GM19455 (cell line): ENCODE data around the gene DHH.

Experiments used
- ATAC-seq: cut with Tn5 transposase; IDR thresholded peaks from one replicate; pipeline ENCODE4 v1.9.1; 2021; ENCODE audit not compliant: unreplicated experiment

Gene DHH

GRCh38 chr12:49109641-49110463 is 15.3 kb upstream of the DHH start:
- ATAC-seq: no peak

DNA sequence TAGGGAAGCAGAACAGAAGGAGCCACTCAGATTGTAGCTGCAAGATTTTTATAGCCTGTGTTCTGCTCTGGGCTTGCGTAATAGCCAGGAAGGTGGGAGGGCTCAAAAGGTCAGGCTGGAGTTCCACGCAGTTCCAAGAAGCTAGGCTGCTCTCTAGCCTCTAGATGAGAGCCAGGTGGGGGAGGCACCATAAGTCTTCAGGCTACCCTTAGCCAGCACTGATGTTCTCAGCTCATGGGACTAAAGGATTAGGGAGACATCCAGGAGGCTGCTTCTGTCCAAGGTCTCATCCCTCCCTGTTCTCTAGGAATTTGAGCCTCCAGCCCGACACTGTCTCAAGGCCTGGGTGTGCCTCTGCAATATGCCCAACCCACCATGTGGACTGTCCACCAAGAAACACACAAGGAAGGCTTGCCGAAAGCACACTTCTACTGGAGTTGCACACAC is 14.4 kb upstream of the DHH start:
- no peak for ATAC-seq

DNA sequence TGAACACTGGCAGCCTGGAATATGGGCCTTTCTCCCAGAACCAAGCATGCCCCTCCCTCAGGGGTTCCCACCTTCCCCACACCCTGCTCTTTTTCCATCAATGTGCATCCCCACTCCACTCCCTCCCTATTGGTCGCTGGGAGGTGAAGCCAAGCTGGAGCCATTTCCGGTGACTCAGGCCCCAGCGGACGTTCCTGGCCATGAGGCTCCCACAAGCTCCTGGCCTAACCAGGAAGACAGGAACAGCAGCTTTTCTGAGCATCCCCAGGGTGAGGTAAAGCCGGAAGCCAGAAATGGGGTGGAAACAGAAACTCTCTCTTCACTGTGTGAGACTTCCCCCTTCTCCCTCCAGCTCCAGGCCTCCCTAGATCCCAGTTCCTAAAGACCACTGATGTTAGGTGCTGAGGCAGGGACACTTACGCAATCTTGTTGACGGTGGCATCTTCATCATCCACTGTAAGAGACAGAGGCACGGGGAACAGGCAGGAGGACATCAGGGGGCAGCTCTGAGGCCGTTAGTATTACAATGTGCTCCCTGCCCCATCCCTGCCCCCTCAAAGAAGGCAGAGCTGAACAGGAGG is 11.0 kb upstream of the DHH start:
- ATAC-seq: no peak

- ATAC-seq: no peak
Observed at GRCh38 chr12:49104822-49105221, 10.2 kb upstream of the DHH start.

- ATAC-seq: no peak
Observed at GRCh38 chr12:49100380-49100779, 5.8 kb upstream of the DHH start.

DNA sequence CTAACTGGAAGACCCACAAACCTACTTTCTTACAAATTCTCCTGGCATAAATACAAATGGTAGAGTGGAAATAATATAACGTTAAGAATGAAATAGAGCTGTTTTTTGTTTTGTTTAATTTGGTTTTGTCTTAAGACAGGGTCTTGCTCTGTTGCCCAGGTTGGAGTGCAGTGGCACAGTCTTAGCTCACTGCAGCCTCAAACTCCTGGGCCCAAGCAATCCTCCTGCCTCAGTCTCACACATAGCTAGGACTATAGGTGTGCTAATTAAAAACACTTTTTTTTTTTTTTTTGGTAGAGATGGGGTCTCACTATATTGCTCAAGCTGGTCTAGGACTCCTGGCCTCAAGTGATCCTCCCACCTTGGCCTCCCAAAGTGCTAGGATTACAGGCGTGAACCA is 4.1 kb upstream of the DHH start:
- ATAC-seq: no peak

DNA sequence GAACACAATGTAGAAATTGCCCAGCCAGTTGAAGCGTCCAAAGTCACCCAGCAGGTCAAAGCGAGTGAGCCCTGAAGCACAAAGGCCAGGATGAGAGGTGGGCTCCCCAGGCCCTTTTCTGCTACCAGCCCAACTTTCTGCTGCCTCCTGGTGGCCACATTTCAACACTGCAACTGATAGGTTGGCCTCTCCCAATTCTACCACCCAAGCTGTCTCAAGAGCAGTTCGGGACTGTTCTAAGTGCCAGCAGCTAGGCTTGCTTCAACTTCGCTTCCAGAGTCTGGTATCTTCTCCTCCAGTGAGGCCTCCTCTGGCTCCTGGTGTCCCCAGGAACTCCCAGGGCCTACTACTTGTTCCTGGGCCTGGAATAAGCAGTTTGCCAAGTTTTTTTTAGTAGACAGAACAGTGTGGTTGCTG is 3.4 kb upstream of the DHH start:
- no peak for ATAC-seq

- no peak for ATAC-seq
Observed at GRCh38 chr12:49097381-49097780, 2.8 kb upstream of the DHH start.

DNA sequence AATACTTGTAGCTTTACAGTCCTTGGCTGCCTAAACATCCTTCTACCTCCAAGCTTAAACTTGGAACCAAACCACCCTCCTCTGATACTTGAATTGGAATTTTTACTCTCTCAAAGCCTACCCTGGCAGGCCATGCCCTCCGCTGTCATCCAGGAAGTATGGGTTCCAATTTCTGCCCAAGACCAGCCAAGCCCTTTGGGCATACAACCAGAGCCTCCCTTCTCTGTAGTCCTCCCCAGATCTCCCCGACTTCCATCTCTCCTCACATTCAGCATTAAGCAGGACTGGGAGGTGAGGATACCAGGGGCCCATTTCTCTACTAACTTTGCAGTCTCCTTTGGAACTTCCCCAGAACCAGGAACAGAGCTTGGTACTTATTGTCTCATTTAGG is 369 bp upstream of the DHH start:
- no peak for ATAC-seq

- no peak for ATAC-seq
Observed at GRCh38 chr12:49093792-49094159, 825 bp downstream of the DHH start.

- no peak for ATAC-seq
Observed at GRCh38 chr12:49092816-49093406, 1.7 kb downstream of the DHH start.

DNA sequence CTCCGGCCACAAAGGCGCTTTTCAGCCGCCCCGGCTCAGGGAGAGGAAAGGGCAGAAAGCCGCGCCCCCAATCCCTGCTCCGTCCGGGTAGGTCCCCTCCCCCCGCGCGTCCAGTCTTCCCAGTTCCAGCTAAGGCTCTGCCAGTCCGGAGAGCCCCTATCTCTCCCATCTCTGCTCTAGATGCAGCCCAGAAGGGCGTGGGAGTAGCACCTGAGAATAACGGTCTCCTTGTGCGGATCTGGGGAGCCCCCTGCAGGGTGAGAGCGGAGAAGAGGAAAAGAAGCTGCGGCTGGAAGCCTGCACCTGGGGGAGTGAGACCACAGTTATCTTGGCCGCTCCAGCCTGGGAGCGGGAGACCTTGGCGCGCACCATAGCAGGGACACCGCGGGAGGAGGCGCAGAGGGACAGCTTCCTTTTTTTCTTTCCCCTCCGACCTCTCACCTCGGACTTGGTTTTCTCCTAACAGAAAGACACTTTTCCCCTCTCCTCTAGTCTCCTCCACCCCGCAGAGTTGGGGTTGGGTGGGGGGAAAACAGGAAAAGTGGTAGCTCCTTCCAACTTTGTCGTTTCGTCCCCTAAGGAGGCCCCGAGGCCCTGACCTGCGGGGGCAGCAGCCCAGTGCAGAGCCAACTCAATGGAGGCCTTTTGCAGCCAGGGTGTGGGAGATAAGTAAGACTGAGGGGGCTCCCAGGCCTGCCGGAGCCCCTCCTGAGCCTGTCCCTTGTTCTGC is 2.4 kb downstream of the DHH start:
- ATAC-seq: no peak

- no peak for ATAC-seq
Observed at GRCh38 chr12:49091836-49092085, 2.8 kb downstream of the DHH start.

DNA sequence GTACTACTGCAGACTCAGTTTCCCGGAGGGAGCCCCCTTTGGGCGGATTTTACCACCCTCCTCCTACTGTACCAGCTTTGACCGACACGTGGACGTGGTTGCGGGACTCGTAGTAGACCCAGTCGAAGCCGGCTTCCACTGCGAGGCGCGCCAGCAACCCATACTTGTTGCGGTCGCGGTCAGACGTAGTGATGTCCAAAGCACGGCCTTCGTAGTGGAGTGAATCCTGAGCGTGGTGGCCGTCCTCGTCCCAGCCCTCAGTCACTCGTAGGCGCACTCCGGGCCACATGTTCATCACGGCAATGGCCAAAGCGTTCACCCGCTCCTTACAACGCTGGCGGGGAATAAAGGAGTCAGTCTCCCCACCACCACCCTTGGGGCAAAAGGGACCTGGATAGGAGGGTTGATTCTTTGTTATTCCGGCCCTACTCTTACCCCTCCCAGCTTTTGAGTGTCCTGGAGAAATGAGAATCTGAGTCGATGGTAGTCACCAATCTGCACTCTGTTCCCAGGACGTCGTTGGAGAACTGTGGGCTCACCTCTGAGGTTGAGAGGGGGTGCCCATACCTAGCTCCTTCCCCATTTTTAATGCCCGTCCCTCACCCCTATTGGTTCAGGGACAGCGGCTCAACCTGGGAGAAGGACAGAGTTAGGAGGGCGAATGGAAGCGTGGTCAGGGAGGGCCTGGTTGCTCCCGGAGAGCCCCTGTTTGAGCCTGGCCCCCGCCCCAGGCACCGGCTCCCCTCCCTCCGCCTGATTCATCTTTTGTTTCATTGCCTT is 3.4 kb downstream of the DHH start:
- ATAC-seq: no peak

DNA sequence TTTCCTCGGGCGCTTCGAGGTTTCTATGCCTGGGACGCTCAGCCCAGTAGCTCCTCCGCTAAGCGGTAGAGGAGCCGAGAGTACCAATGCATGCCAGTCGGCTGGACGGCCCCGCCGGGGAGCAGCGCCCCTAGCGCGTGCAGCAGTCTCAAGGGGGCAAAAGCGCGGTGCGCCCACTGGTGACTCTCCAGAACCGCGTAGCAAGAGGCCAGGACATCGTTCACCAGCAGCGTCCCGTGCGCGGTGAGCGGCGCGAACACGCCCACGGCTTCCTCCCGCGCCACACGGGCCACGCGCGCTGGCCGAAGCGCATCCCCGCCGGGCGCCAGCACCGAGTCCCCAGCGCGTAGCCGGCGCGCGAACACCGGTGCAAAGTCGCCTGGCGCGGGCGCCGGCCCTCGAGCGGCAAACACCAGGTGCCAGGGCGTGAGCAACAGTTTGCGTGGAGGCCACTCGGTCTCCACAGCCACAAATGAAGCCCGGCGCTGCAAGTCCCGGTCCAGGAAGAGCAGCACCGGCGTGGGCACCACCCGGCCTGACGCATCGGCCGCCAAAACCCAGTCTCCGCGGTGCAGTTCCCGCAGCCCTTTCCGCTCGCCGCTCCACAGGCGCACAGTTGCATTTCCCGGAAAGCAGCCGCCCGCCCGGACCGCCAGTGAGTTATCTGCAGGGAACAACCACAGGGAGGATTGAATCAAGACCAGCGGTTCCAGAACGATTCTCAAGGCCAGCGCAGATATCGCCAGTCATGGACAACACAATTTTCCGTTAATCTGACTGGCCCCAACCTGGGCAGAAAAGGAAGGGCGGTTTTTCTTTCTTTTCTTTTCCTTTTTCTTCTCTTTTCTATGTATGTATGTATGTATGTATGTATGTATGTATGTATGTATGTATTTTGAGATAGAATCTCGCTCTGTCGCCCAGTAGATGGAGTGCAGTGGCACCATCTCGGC is 4.5 kb downstream of the DHH start:
- no peak for ATAC-seq

GRCh38 chr12:49088932-49089330 is 5.7 kb downstream of the DHH start:
- ATAC-seq: no peak

DNA sequence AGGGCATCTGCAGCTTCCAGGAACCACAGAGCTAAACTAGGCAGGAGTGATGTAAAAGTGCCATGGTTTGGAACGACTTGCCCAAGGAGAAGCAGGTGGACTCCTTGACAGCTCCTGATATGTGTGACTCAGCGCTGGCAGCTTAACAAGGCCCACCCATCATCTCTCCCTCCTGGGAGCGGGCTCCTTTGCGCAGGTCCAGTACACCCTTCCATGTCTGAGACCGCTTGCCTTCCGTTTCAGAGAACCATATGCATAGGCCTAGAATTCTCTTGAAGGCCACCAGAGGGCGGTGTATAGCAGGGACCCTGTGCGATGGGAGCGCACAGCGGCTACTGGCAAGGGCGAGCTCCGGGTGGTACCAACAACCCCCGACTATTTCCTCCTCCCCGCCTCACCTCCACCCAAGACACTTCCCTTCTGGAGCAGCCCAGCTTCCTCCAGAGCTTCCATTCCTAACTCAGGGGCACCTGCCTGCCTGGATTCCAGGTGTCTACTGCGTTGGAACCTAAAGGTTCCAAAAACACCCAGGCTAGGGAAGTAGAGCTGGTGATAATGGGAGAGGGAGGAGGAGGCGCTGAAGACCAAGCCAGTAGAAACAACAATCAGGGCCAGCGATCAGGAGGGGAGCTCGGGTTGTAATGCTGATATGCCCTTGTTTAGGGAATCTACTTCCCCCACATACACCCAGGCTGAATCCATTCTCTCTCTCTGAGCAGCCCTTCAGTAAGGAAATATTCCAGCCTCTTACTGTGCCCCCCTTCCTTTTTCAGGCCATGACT is 6.3 kb downstream of the DHH start:
- ATAC-seq: no peak

DNA sequence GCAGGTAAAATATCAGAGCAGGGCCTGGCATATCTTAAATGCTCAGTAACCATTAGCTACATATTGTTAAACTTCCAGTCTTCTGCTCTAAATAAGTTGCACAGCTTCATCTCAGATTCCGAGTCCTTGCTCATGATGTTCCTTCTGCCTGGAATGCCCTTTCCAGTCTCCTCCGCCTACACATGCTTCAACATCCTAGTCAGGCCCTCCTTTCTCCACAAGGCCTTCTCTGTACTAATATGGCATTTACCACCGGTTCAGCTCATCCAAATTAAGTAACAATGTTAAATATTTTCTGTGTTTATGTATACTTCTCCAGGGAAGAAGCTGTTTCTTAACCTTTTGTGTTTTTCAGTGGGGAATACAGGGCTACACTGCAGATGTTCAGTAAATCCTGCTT is 8.5 kb downstream of the DHH start:
- no peak for ATAC-seq

DNA sequence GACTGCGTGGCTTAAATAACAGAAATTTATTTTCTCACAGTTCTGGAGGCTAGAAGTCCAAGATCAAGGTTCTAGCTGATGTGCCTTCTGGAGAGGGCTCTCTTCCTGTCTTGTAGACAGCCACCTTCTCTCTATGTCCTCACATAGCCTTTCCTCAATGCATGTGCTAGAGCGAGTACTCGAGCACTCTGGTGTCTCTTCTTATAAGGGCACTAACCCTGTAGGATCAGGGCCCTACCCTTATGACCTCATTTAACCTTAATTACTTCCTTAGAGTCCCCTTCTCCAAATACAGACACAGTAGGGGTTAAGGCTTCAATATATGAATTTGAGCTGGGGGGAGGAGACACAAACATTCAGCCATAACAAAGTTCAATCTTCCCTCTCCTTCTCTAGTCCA is 10.2 kb downstream of the DHH start:
- no peak for ATAC-seq
